T-helper 1 cell treated with Interleukin-12 subunit alpha and Interleukin-12 subunit beta and Interleukin-4 antibody, amounts not matched to agents 30 ng/mL and 1 ng/mL, for 36 hours (primary cell): Measurements from ENCODE around the gene SAE1. TPM values are rescaled to one million over a fixed set of nuclear protein-coding genes. Genes with fewer than 3 reads are reported as not detected.

Experiments
- intact Hi-C: fragments of 100-400 bp; cut with micrococcal nuclease; formaldehyde crosslinking; loops from one replicate; pipeline ENCODE4 v1.15.1; 2024
- total RNA-seq: library from RNA; stranded (reverse); gene quantifications from 2 replicates; pipeline ENCODE4 v1.2.3, GENCODE V29; 2022

Gene SAE1
- total RNA-seq, 1 donor from 2014 or later: 116 TPM

DNA sequence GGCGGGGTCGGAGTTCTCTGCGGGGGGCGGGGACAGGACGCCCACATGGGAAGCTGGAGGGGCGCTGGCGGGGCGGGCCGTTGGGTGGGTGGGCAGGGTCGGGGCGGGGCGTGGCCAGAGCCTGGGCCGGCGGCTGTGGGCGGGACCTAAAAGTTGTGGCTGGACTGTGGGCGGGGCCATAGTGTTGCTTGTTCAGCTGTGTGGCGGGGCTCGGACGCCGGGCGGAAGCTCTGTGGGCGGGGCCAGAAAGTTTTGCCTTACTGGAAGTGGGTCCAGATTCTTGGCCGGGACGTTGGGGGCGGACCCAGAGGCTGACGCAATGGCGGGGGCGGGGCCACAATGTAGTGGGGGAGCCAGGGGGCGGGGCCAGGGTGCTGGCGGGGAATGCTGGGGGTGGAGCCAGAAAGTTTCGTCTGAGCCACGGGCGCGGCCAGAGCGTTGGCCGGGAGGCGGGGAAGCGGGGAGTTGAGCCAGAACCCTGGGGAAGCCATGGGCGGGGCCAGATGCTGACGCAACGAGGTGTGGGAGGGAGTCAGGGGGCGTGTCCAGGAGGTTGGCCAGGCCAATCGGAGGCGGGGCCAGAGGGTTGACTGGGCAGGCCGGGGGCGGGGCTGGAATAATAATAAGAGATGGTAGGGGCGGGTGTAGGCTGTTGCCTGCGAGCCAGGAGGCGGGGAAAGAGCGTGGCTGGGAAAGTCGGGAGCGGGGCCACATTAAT is 126.2 kb downstream of the SAE1 start:
- intact Hi-C loops: loop anchor here (1.0 to 10.0 kb wide), 6 partner anchors 17 to 1378 kb away; partner anchors contain the start of genes AP2S1, DBP, INAFM1 and TMEM160

DNA sequence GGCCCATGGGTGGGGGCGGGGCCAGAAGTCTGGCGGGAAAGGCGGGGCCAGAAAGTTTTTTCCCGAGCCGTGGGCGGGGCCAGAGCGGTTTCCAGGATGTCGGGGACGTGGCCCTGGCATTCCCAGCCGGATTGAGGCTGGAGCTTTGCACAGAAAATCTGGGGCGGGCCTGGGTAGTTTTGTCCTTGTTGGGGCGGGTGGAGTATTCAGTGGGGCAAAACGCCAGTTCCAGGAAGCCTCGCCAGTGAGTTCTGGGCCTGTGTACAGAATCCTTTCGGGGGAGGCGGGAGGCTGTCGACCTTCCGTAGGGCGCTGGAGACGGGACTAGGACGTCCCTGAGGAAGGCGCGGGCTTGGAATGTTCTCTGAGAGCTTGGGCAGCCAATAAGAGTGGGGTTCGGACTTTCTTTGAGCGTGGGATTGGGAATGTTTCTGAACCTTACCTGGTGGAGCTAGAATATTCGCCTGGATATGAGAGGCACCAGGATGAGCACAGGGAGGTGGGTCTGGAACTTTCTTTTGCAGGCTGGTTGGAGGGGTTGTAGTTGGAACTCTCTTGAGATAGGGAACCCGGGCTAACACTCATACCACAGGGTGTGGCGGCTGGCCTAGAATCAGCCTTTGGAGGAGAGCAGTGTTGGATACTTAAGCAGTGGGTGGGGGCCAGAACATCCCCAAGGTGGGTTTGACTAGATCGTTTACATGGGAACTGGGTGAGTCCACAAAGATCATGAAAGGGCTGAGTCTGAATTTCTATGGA is 127.0 kb downstream of the SAE1 start:
- intact Hi-C loops: loop anchor here (1.0 to 10.0 kb wide), 3 partner anchors 17 to 1377 kb away; partner anchors contain the start of genes AP2S1, DBP and INAFM1

DNA sequence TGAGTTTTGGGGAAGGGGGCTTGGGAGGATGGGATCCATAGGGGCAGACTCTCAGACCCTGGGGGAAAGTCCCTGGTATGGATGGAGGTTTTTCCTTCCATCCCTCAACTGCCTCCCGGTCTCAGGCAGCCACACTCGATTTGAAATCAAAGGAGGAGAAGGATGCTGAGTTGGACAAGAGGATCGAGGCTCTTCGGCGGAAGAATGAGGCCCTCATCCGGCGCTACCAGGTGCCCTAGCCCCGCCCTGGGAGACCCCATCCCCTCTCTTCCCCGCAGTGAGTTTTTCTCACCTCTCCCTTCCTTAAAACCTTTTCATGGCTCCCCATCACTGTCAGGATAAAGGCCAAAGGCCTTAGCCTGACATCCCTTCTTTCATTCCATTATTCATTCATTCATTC is 127.8 kb downstream of the SAE1 start:
- intact Hi-C loops: loop anchor here (10.0 kb wide), 1 partner anchor 1376 kb away; the partner anchor contains the start of gene DBP

DNA sequence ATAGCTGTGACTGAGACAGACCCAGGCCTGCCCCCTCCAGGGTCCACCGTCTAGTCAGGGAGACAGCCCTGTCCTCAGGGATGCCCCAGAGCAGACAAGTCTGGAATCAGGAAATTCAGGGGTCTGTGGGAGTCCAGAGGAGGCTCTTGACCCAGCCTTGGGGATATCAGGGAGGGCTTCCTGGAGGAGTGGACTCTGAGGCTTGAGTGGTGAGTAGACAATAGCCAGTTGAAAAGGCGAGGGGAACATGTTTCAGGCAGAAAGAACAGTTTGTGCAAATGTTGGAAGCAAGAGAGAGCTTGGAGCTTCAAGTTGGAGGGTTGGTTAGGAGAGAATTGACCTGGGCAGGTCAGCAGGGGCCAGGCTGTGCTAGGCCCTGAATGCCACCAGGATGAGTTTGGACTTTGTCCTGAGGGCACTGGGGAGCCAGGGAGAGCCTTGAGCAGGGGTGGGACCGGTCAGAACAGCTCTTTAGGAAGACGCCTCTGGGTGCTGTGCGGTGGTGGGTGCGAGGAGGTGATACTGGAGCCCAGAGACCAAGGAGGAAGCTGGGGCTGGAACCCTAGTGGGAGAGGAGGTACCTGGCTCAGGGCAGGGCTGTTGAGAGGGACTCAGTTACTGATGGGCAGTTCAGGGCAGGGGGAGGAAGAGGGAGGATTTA is 128.4 kb downstream of the SAE1 start:
- intact Hi-C loops: loop anchor here (10.0 kb wide), 1 partner anchor 1376 kb away; the partner anchor contains the start of gene DBP

Other genes starting within 250 kb of the SAE1 start
- not detected in 2 replicates for gene NPAS1, start 111.0 kb upstream of the SAE1 start, total RNA-seq
- gene TMEM160, start 82.2 kb upstream of the SAE1 start, total RNA-seq: 39.3 and 41.4 TPM in 2 replicates
- gene ZC3H4, start 17.1 kb upstream of the SAE1 start, total RNA-seq: 135 and 147 TPM in 2 replicates
- gene BBC3, start 100.4 kb downstream of the SAE1 start, total RNA-seq: 20.2 and 22.0 TPM in 2 replicates
- 35.4 and 36.9 TPM in 2 replicates for gene CCDC9, start 125.7 kb downstream of the SAE1 start, total RNA-seq
- gene INAFM1, start 144.1 kb downstream of the SAE1 start, total RNA-seq: 10.3 and 10.6 TPM in 2 replicates
- gene C5AR1, start 179.0 kb downstream of the SAE1 start, total RNA-seq: 1.3 and 2.2 TPM in 2 replicates
- 0.17 and 0.22 TPM in 2 replicates for gene C5AR2, start 201.3 kb downstream of the SAE1 start, total RNA-seq
- gene DHX34, start 218.5 kb downstream of the SAE1 start, total RNA-seq: 15.9 and 16.6 TPM in 2 replicates